SK-MEL-5 (cell line): ENCODE data around the gene MVB12B. TPM values are rescaled to one million over a fixed set of nuclear protein-coding genes. Genes with fewer than 3 reads are reported as not detected.

Source experiments
- DNase-seq: peaks from one replicate; pipeline ENCODE4 v3.0.0-alpha.2; 2016; ENCODE audit warnings: low read depth, low spot score
- in situ Hi-C: cut with HindIII; loops from 2 replicates; pipeline ENCODE4 v1.10.0; 2016; ENCODE audit warnings: low sequenced_read_pairs, high pct_unique_total_duplicates, low pct_unique_long_range_greater_than_20kb
- total RNA-seq: library from RNA; depleted of rRNA; stranded (reverse); fragments of >200 nt; shearing (Covaris generic); gene quantifications from 2 replicates; pipeline ENCODE4 v1.2.3, GENCODE V29; 2014

MVB12B gene
- total RNA-seq, 1 experiment from 2014 or later = 3.1 TPM

DNA sequence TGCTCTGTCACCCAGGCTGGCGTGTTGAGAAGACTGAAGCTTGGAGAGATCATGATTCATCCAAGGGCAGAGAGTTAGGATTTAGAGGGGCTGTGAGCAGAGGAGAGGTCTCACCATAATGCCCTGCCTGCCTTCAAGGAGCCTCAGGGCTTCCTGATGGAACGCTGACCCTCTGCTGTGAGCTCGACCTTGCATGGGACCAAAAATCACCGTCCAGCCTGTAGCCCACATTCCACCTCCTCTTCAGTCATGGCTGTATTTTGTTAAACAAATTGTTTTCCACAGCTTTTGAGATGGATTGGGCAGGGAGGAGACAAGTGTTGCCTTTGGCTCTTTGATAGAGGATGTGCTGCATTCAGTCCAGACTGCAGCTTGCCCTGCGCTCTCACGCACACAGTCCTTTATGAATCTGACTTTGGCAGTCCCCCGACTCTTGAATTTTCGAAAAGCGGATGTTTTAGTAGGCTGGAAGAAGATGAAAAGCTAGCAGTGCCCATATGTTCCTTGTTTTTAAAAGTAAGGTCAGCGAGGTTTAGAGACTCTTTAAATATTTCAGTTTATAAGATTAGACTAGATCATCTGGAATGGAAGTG, 79.5 kb downstream of the MVB12B start:
- DNase-seq = no peak
- in situ Hi-C loops = no loop called here

DNA sequence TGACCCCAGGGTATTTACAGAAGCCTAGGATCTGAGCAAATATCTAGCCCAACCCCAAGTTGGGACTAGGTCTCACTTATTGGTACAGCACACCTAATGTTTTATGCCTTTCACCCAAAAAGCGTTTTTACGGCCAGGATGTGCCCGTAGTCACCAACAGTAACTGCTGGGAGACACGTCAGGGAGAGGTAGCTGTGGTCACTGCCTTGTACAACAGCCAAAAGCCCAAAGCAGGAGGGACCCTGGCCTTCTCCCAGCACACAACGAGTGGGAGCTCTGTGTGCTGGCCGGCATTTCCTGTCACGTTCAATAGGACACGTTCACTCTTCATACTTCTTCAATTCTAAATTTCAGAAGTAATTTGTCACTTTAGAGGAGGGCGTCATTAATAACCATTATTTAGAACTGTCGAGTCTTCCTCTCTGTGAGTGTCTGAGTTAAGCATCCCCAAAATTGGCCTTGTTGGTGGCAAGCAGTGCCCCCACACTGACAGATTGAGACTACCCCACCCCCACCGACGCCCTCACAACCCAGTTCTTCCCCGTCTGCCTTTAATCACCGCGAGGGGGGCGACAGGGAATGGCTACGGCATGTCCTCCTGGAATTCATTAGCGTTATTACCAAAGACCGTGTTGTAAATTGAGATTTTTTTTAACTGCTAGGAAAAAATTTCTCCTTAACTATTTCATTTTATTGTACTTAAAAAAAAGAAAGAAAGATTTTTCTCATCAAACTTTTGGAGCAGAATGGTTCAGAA, 80.7 kb downstream of the MVB12B start:
- in situ Hi-C loops = no loop called here
- no peak for DNase-seq

DNA sequence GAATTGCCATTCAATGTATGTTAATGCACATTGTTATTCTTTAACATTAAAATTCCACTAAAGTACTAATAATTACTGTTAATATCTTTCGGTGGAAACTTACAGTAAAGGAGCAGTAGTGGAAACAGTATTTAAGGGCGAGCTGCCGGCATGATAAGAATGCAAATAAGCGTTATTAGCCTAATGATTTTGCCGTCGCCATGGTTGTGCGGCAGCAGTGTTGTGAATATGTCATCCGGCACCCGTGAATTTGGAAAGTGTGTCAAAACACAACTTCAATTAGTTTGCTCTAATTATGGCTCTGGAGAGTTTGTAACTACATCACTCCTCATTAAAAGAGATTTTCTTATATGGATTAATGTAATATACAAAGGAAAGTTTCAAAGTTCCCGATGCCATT, 81.4 kb downstream of the MVB12B start:
- DNase-seq = no peak
- in situ Hi-C loops = no loop called here

GRCh38 chr9:126410229-126410628, 83.6 kb downstream of the MVB12B start:
- no peak for DNase-seq
- in situ Hi-C loops = no loop called here

- DNase-seq = peak; percentile 74
- in situ Hi-C loops = no loop called here
Observed at GRCh38 chr9:126411225-126411947, 84.8 kb downstream of the MVB12B start.

DNA sequence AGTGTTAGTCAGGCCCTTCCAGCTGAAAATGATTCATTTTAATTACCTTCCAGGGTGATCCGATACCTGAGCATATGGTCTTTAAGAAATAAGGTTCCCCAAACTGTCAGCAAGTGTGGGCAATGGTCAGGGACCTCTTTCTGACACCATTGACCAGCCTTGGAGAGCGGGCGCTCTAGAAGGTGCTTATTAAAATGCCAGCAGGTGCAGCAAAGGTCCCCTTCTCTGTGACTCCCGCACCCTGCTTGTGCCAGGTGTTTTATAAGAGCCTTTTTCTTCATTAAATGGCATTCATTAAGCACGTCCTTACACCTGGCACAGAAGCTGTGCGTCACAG, 85.3 kb downstream of the MVB12B start:
- no peak for DNase-seq
- in situ Hi-C loops = no loop called here

DNA sequence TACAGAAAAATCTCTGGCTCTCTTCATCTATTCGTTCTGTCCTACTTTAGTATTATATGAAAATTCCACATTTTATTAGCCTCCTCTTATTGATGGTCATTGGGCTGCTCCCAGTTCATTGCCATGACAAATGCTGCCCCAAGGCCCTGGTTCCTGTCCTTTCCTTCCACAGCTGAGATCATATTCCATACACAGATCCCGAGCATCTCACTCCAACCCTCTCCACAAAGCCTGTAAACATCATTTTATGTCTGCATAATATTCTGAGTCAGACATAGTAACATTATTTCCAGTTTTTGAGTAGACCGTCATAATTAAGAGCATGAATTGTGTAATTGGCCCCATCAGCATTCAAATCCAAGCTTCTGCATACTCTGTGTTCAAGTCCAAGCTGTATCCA, 86.3 kb downstream of the MVB12B start:
- in situ Hi-C loops = no loop called here
- DNase-seq = no peak

DNA sequence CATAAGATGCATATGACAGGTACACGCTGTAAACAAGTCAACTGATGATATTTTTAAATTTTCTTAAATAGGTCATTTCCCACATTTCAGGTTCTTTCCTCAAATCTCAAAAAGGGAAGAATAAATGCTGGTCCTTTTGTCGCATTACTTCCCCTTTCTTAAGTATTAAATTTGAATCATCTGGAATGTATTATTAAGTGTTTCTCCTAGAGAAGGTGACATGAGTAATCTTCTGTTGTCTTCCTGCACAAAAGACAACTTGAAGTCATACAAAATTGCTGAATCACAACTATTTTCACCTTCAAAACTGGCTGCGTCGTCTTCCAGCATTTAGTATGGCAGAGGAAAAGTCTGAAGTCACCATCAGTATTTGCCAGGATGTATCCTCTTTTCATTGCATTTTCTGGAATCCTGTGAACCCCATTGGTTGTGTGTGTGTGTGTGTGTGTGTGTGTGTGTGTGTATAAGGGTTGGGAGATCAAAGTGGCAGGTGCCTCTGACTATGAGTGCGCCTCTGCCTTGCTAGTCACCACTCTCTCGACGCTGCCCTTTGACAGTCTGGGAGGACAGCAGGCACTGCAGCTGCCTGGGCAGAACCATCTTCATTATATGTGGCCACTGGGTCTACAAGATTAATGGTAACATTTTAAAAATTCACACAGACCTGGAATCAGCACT, 86.9 kb downstream of the MVB12B start:
- no peak for DNase-seq

DNA sequence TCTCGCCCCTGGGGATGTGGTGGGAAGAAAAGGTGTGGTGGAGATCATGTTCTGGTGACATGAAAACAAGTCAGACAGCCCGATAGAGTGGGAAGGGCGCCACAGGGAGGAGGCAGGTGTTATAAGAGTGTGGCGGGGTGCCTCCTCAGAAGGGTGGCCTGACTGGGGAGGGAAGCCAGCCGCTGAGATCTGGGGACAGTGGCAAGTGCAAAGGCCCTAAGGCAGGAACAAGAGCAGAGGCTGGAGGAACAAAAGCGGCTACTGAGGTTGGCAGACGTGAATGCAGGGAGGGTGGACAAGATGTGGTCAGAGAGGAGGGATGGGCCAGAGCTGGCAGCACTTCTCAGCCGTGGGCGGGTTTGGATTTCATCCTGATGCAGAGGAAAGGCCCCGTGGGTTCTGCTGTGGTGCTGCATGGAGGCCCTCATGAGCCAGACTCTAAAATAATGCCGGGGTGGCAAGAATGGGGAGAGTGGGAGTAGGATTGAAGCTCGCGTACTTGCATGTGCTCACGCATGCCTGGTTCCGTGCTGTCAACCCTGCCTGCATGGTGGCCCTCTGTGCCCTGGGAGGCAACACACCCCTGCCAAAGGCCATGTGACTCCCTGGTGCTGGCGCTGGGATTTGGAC, 89.2 kb downstream of the MVB12B start:
- in situ Hi-C loops = no loop called here
- DNase-seq = no peak

More for the DNA sequence above, 86.9 kb downstream of the MVB12B start:
- in situ Hi-C loops = no loop called here

DNA sequence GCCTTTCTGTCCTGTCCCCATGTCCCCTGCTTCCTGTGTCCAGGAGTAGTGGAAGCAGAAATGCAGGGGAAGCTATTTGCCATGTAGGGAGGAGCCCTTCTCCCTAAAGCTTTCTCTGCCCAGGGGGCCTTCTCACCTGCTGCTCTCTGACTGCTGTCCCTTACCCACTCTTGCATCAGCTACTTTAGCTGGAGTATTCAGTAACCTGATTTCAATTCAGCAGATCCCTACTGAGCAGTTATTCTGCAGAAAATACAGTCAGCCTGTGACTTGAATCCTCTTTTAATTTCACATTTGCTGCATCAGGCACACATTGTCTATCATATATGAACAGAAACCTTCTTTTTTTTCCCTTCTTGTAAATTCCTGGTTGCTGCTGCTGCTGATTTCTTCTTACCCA, 90.4 kb downstream of the MVB12B start:
- in situ Hi-C loops = no loop called here
- DNase-seq = no peak

- no peak for DNase-seq
- in situ Hi-C loops = no loop called here
Observed at GRCh38 chr9:126417684-126418083, 91.1 kb downstream of the MVB12B start.

DNA sequence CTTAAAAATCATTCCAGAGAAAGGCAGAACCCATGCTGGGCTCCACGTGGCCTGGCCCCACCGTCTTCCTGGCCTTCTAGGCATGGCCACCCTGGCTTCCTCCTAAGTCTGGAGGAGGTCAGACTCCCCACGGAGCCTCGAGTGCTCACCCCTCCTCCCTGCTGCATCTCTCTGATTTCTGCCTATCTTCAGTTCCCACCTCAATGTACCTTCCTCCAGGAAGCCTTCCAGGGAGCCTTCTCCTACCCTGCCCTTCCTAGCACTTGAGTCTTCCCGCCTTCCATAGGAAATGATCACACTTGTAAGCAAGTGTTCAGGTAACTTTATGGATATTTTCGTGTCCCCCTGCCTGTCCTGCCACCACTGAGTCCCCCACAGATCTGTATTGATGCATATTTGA, 92.0 kb downstream of the MVB12B start:
- in situ Hi-C loops = no loop called here
- DNase-seq = no peak

DNA sequence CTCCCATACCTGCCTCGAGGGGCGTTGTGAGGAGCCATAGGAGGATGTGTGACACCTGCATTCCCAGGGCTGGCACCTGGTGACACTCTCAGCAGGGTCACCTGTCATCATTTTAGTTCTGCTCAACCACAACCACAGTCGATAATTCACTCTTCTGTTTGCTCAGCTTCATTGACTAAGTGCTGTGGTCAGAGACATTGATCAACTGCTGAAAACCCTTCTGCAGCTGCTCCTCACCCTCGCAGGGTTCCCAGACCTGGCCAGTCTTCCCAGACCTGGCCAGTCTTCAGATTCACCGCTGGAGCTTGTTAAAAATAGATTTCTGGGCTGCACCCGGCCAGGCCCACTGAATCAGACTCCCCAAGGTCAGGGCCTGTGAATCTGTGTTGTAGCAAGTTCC, 92.8 kb downstream of the MVB12B start:
- in situ Hi-C loops = no loop called here
- no peak for DNase-seq

- in situ Hi-C loops = no loop called here
- DNase-seq = no peak
Observed at GRCh38 chr9:126420135-126420534, 93.5 kb downstream of the MVB12B start.

DNA sequence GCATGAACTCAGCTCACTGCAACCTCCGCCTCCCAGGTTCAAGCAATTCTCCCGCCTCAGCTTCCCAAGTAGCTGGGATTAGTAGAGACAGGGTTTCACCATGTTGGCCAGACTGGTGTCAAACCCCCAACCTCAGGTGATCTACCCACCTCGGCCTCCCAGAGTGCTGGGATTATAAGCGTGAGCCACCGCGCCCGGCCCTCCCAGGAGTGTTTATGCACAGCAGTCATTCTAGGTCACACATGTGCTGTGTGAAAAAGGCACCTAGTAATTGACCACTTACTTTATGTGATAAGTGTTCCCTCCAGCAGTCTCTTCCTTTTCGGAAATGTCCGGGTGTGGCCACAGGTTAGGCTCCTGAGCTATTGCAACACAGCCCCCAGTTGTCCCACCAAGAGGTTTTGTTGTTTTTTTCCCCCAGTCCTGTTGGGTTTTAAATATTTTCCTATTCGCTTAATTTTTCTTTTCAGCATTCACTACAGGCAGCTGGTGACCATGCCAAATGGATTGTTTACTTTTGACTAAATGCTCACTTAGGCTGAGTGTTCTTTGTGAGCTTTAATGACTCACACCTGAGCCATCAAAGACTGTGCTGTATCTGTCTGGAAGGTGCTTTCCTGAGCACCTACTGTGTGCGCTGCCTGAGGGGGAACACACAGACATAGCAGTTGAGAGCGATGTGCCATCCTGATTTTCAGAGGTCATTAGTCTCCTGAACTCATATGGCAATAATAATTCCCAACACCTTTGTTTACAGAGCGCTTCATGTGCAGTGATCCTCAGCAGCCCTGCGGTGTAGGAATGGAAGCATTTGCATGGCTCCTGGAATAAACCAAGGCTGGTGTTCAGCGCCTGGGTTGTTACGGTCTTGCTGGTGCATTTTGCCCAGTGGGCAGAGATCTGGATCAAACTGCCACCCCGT, 94.3 kb downstream of the MVB12B start:
- DNase-seq = no peak
- in situ Hi-C loops = no loop called here

DNA sequence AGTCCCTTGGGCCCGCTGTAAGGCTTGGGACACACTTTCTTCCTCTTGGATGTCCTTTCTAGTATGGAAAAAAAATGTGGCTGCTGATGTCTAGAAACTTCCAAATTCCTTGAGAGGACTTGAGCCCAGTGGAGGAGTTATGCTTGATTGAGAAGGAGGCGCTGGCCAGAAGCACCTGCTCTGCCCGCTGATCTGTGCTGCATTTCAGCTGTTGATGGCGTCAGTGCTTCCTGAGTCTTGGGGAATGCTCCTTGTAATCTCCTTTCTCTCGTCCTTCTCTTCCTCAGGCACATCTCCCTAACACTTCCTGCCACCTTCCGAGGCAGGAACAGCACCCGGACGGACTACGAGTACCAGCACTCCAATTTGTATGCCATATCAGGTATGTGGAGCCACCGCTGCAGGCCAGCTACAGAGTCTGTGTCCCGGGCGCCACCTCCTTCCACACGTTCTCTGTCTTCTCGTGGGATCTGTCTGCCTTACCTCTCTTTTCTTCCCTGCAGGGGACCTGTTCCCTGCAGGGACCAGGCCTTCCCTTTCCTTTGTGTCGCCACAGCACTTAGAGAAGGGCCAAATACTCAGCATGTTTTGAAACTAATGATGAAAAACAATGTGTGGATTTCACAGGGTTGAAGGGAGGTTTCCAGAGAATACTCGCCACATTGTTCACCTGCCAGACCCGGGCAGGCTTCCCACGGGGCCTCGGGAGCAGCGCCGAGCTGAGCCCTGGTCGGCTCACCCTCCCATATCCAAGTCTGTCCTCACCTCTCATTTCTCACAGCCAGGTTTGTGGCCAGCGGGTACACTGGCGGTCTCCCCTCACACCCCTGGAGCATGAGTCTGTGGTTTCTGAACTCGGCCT, 95.2 kb downstream of the MVB12B start:
- DNase-seq = no peak
- in situ Hi-C loops = no loop called here
